HepG2 (cell line): Measurements from ENCODE around the gene AGAP3. TPM values are rescaled to one million over a fixed set of nuclear protein-coding genes. Genes with fewer than 3 reads are reported as not detected.

Experiments
- ARID2 ChIP-seq: sonication (generic); formaldehyde crosslinking; IDR thresholded peaks from 2 replicates; pipeline ENCODE4 v1.8.1; 2022; ENCODE audit warnings: mild to moderate bottlenecking, missing genetic modification reagents, borderline replicate concordance
- CBFB ChIP-seq: sonication (generic); formaldehyde crosslinking; IDR thresholded peaks from 2 replicates; pipeline ENCODE4 v1.4.0; 2020; ENCODE audit warnings: missing genetic modification reagents
- CREBL2 ChIP-seq: sonication (generic); formaldehyde crosslinking; IDR thresholded peaks from 2 replicates; pipeline ENCODE4 v1.8.1; 2023; ENCODE audit warnings: missing genetic modification reagents, mild to moderate bottlenecking, borderline replicate concordance
- DRAP1 ChIP-seq: IDR thresholded peaks from 2 replicates; pipeline ENCODE4 v1.6.1; 2016; ENCODE audit warnings: missing genetic modification reagents, missing compliant biosample characterization
- FOXM1 ChIP-seq: sonication (generic); formaldehyde crosslinking; IDR thresholded peaks from 2 replicates; pipeline ENCODE4 v1.5.0; 2020; ENCODE audit warnings: missing genetic modification reagents
- GLI4 ChIP-seq: sonication (generic); formaldehyde crosslinking; IDR thresholded peaks from 2 replicates; pipeline ENCODE4 v1.5.1; 2020; ENCODE audit warnings: missing genetic modification reagents, mild to moderate bottlenecking, moderate library complexity, borderline replicate concordance
- HDAC1 ChIP-seq: sonication (generic); formaldehyde crosslinking; IDR thresholded peaks from 2 replicates; pipeline ENCODE4 v1.5.1; 2020; ENCODE audit warnings: mild to moderate bottlenecking, missing genetic modification reagents
- HIVEP1 ChIP-seq: sonication (generic); formaldehyde crosslinking; IDR thresholded peaks from 2 replicates; pipeline ENCODE4 v1.4.0; 2020; ENCODE audit warnings: mild to moderate bottlenecking, missing genetic modification reagents
- HOMEZ ChIP-seq: IDR thresholded peaks from 2 replicates; pipeline ENCODE4 v1.6.1; 2016; ENCODE audit warnings: low read depth
- HOXA7 ChIP-seq: sonication (generic); formaldehyde crosslinking; IDR thresholded peaks from 2 replicates; pipeline ENCODE4 v1.8.1; 2022; ENCODE audit warnings: mild to moderate bottlenecking, missing genetic modification reagents, moderate library complexity
- NFE2L2 ChIP-seq: fragments of 150-350 bp; IDR thresholded peaks from 2 replicates; pipeline ENCODE4 v1.6.1; 2014; ENCODE audit warnings: low read length
- PAXIP1 ChIP-seq: sonication (generic); formaldehyde crosslinking; conservative IDR thresholded peaks from 2 replicates; pipeline ENCODE4 v1.4.0; 2020; ENCODE audit warnings: mild to moderate bottlenecking, missing genetic modification reagents, moderate library complexity
- PHF8 ChIP-seq: sonication (generic); formaldehyde crosslinking; IDR thresholded peaks from 2 replicates; pipeline ENCODE4 v1.5.0; 2020; ENCODE audit warnings: missing genetic modification reagents
- POLR2AphosphoS5 ChIP-seq: IDR thresholded peaks from 2 replicates; pipeline ENCODE4 v1.6.1; 2012; ENCODE audit warnings: low read depth, low read length
- STAG1 ChIP-seq: sonication (generic); formaldehyde crosslinking; IDR thresholded peaks from 2 replicates; pipeline ENCODE4 v1.4.0; 2020; ENCODE audit warnings: missing genetic modification reagents
- YEATS2 ChIP-seq: sonication (generic); formaldehyde crosslinking; IDR thresholded peaks from 2 replicates; pipeline ENCODE4 v1.4.0; 2020; ENCODE audit warnings: missing genetic modification reagents, borderline replicate concordance
- ZNF121 ChIP-seq: sonication (generic); formaldehyde crosslinking; IDR thresholded peaks from 2 replicates; pipeline ENCODE4 v1.5.0; 2020; ENCODE audit warnings: mild to moderate bottlenecking, missing genetic modification reagents
- ZNF225 ChIP-seq: sonication (generic); formaldehyde crosslinking; IDR thresholded peaks from 2 replicates; pipeline ENCODE4 v1.4.0; 2020; ENCODE audit warnings: mild to moderate bottlenecking, missing genetic modification reagents
- ZNF317 ChIP-seq: sonication (generic); formaldehyde crosslinking; IDR thresholded peaks from 2 replicates; pipeline ENCODE4 v1.5.0; 2020; ENCODE audit warnings: mild to moderate bottlenecking, missing genetic modification reagents
- ZNF503 ChIP-seq: sonication (generic); formaldehyde crosslinking; IDR thresholded peaks from 2 replicates; pipeline ENCODE4 v1.4.0; 2020; ENCODE audit warnings: missing genetic modification reagents
- ZNF549 ChIP-seq: sonication (generic); formaldehyde crosslinking; IDR thresholded peaks from 2 replicates; pipeline ENCODE4 v1.5.0; 2020; ENCODE audit warnings: missing genetic modification reagents
- ZNF615 ChIP-seq: sonication (generic); formaldehyde crosslinking; IDR thresholded peaks from 2 replicates; pipeline ENCODE4 v1.5.0; 2020; ENCODE audit warnings: mild to moderate bottlenecking, missing genetic modification reagents, borderline replicate concordance
- ZNF619 ChIP-seq: sonication (generic); formaldehyde crosslinking; IDR thresholded peaks from 2 replicates; pipeline ENCODE4 v1.4.0; 2020; ENCODE audit warnings: mild to moderate bottlenecking, missing genetic modification reagents
- ZNF768 ChIP-seq: sonication (generic); formaldehyde crosslinking; IDR thresholded peaks from 2 replicates; pipeline ENCODE4 v1.4.0; 2020; ENCODE audit warnings: missing genetic modification reagents
- polyA plus RNA-seq, 8 experiments: library from polyadenylated mRNA; depleted of rRNA in 3 of 8; stranded (reverse) in 7 of 8; unstranded in 1 of 8; fragments of >200 nt; fragmentation: Illumina TruSeq in 4 of 8; extraction: Trizol in 4 of 8; gene quantifications; 2 replicates each; pipeline versions ENCODE4 v1.2.1 to v1.2.3, GENCODE V29; 2011 to 2016; ENCODE audit warnings: low read depth in 4 of 8, missing spikeins in 1 of 8, mixed read lengths in 1 of 8; ENCODE audit not compliant: insufficient read depth in 1 of 8
- total RNA-seq, 5 experiments: library from RNA; depleted of rRNA; stranded (reverse); fragments of >200 nt; fragmentation: Illumina TruSeq; extraction: Trizol; gene quantifications; 2 replicates each; pipeline ENCODE4 v1.2.3, GENCODE V29; 2016; ENCODE audit warnings: low read depth in 1 of 5

The AGAP3 gene
- total and polyA plus RNA-seq, 2 of the 13 experiments (the other 11 are each of a cell fraction or from before 2014, with no cell fraction given): 31.3 to 61.4 TPM

GRCh38 chr7:151061213-151062110 is 24.8 kb upstream of the AGAP3 start (continued):
- TF ChIP-seq ZNF619 (CRISPR knock-in tag) (no peak), HOMEZ (CRISPR knock-in tag) (no peak), HOXA7 (CRISPR knock-in tag) (no peak), STAG1 (no peak), ZNF121 (CRISPR knock-in tag) (no peak), DRAP1 (no peak), PHF8 (CRISPR knock-in tag) (no peak), CBFB (CRISPR knock-in tag) (no peak), ZNF549 (CRISPR knock-in tag) (no peak), GLI4 (CRISPR knock-in tag) (no peak), NFE2L2 (no peak), POLR2AphosphoS5 (no peak), ARID2 (CRISPR knock-in tag) (no peak), YEATS2 (CRISPR knock-in tag) (no peak), HIVEP1 (CRISPR knock-in tag) (no peak), ZNF317 (CRISPR knock-in tag) (no peak), PAXIP1 (CRISPR knock-in tag) (no peak), FOXM1 (CRISPR knock-in tag) (no peak), HDAC1 (CRISPR knock-in tag) (no peak), ZNF225 (CRISPR knock-in tag) (0 out of 2 replicates have a peak, but pooled peaks have one; percentile 25), ZNF768 (CRISPR knock-in tag) (peak; percentile 72; the same call in 1 of the 2 replicates), CREBL2 (CRISPR knock-in tag) (0 out of 2 replicates have a peak, but pooled peaks have one; percentile 22), ZNF615 (CRISPR knock-in tag) (no peak), ZNF503 (CRISPR knock-in tag) (no peak)
